ENCODE results near the gene GTF2H4.
"Not testable (repeated sequence)": the region's sequence is repeated elsewhere in the genome, so short reads cannot be mapped to it uniquely, and the experiment has no call there.

The GTF2H4 gene

DNA sequence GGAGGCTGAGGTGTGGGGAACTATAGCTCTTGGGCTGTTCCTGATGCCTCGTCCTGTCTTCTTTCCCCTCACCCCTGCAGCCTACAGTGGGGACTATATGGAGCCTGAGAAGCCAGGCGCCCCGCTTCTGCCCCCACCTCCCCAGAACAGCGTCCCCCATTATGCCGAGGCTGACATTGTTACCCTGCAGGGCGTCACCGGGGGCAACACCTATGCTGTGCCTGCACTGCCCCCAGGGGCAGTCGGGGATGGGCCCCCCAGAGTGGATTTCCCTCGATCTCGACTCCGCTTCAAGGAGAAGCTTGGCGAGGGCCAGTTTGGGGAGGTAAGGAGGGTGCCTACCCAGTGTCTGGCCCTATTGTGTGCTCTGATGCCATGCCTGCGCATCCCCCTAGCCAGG is 11.5 kb upstream of the GTF2H4 start:
- H3K36me3 ChIP-seq (ENCODE audit: control insufficient read depth, insufficient read depth, low read length): peaks cover 69% of the 10 kb centered on the region
- no peak overlapping the region for H3K4me3 ChIP-seq (ENCODE audit: insufficient read depth, low read depth, low read length)
- WGBS, 2 experiments: 91 to 94% methylated on average over 13 of the region's 13 CpGs
- no peak overlapping the region for H3K27ac ChIP-seq (ENCODE audit: insufficient read depth, low read depth, low read length, poor library complexity, severe bottlenecking)
- H3K9me3 ChIP-seq (ENCODE audit: control insufficient read depth, low read length): no peaks in the 10 kb centered on the region
- no peaks in the 10 kb centered on the region for H3K27me3 ChIP-seq (ENCODE audit: control insufficient read depth, insufficient read depth, low read length, poor library complexity, severe bottlenecking)
- peaks cover 10% of the 10 kb centered on the region for H3K4me1 ChIP-seq (ENCODE audit: control insufficient read depth, insufficient read depth, low read length)

DNA sequence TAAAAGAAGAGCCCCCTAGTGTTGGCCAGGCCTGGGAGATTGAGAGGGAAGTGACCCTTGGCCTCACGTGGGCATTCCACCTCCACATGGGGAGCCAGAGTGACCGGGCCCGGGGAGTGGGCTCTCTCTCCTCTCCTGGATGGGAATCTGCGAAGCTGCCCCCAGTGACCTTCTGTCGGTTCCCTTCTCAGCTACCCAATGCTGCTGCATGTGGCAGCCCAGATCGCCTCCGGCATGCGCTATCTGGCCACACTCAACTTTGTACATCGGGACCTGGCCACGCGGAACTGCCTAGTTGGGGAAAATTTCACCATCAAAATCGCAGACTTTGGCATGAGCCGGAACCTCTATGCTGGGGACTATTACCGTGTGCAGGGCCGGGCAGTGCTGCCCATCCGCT is 10.1 kb upstream of the GTF2H4 start:
- Histone ChIP-seq H3K4me3 (ENCODE audit: insufficient read depth, low read depth, low read length) (no peak overlapping the region), H3K4me1 (ENCODE audit: control insufficient read depth, insufficient read depth, low read length) (peaks cover 4% of the 10 kb centered on the region), H3K27me3 (ENCODE audit: control insufficient read depth, insufficient read depth, low read length, poor library complexity, severe bottlenecking) (no peaks in the 10 kb centered on the region), H3K9me3 (ENCODE audit: control insufficient read depth, low read length) (no peaks in the 10 kb centered on the region), H3K36me3 (ENCODE audit: control insufficient read depth, insufficient read depth, low read length) (peaks cover 57% of the 10 kb centered on the region), H3K27ac (ENCODE audit: insufficient read depth, low read depth, low read length, poor library complexity, severe bottlenecking) (no peak overlapping the region)
- WGBS, 2 experiments: 90 to 91% methylated on average over 16 of the region's 16 CpGs

DNA sequence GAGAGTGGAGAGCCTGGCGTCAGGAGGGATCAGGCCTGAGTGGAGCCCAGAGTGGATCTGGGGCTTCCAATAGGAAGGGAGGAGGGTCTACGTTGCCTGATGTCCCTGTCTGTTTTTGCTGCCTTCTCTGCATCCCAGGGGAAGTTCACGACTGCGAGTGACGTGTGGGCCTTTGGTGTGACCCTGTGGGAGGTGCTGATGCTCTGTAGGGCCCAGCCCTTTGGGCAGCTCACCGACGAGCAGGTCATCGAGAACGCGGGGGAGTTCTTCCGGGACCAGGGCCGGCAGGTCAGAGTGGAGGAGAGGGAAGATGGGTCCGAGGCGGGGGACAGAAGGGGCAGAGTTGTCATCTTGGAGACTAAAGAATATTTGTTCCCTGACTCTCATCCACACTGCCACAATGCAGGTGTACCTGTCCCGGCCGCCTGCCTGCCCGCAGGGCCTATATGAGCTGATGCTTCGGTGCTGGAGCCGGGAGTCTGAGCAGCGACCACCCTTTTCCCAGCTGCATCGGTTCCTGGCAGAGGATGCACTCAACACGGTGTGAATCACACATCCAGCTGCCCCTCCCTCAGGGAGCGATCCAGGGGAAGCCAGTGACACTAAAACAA is 9.2 kb upstream of the GTF2H4 start:
- 93% methylated on average over 23 of the region's 23 CpGs for WGBS, 2 experiments

DNA sequence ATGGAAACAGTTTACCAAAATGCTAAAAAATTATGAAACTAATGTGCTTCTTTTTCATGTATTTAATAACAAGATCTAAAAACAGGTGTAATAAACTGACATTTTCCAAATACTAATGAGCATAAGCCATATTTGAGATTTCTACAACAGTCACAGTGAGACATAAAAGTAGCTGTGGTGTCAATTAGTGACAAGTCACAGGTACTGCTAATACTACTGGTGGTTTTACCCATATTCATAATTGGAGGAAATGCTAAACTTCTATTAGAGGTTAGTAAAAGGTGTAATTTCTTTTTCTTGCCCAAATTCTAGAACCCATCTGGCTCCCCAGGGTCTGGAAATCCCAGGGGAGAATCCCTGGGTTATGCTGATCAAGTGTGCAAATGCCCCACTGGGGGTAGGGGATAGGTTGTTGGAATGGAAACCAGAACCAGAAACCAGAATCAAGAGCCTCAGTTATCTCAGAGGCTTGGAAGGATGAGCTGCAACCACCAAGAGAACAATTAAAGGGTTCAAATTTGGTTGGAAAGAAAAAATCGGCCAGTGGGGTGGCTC is 7.1 kb upstream of the GTF2H4 start:
- WGBS, 2 experiments: 92 to 94% methylated on average over 1 of the region's 1 CpG
- Histone ChIP-seq H3K27ac (ENCODE audit: insufficient read depth, low read depth, low read length, poor library complexity, severe bottlenecking) (no peak overlapping the region), H3K4me3 (ENCODE audit: insufficient read depth, low read depth, low read length) (no peak overlapping the region), H3K27me3 (ENCODE audit: control insufficient read depth, insufficient read depth, low read length, poor library complexity, severe bottlenecking) (no peaks in the 10 kb centered on the region), H3K4me1 (ENCODE audit: control insufficient read depth, insufficient read depth, low read length) (peaks cover 2% of the 10 kb centered on the region), H3K36me3 (ENCODE audit: control insufficient read depth, insufficient read depth, low read length) (peaks cover 29% of the 10 kb centered on the region), H3K9me3 (ENCODE audit: control insufficient read depth, low read length) (no peaks in the 10 kb centered on the region)

More for the DNA sequence above, 9.2 kb upstream of the GTF2H4 start:
- Histone ChIP-seq H3K9me3 (ENCODE audit: control insufficient read depth, low read length) (no peaks in the 10 kb centered on the region), H3K27me3 (ENCODE audit: control insufficient read depth, insufficient read depth, low read length, poor library complexity, severe bottlenecking) (no peaks in the 10 kb centered on the region), H3K4me3 (ENCODE audit: insufficient read depth, low read depth, low read length) (no peak overlapping the region), H3K4me1 (ENCODE audit: control insufficient read depth, insufficient read depth, low read length) (peaks cover 4% of the 10 kb centered on the region), H3K36me3 (ENCODE audit: control insufficient read depth, insufficient read depth, low read length) (peaks cover 47% of the 10 kb centered on the region), H3K27ac (ENCODE audit: insufficient read depth, low read depth, low read length, poor library complexity, severe bottlenecking) (no peak overlapping the region)

DNA sequence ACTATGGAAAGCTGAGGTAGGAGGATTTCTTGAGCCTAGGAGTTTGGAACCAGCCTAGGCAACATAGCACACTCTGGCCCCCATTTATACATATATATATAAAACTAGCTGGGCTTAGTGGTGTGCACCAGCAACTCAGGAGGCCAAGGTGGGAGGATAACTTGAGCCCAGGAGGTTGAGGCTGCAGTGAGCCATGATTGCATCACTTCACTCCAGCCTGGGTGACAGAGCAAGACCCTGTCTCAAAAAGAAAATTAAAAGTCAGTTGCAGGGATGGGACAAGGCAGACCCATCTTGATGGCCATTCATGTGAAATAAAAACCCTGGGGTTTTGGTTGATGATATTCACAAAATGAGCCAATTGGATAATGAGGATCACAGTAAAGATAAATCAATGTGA is 6.6 kb upstream of the GTF2H4 start:
- Histone ChIP-seq H3K9me3 (ENCODE audit: control insufficient read depth, low read length) (no peaks in the 10 kb centered on the region), H3K4me1 (ENCODE audit: control insufficient read depth, insufficient read depth, low read length) (peaks cover 4% of the 10 kb centered on the region), H3K27ac (ENCODE audit: insufficient read depth, low read depth, low read length, poor library complexity, severe bottlenecking) (no peak overlapping the region), H3K27me3 (ENCODE audit: control insufficient read depth, insufficient read depth, low read length, poor library complexity, severe bottlenecking) (no peaks in the 10 kb centered on the region), H3K36me3 (ENCODE audit: control insufficient read depth, insufficient read depth, low read length) (peaks cover 25% of the 10 kb centered on the region), H3K4me3 (ENCODE audit: insufficient read depth, low read depth, low read length) (no peak overlapping the region)

DNA sequence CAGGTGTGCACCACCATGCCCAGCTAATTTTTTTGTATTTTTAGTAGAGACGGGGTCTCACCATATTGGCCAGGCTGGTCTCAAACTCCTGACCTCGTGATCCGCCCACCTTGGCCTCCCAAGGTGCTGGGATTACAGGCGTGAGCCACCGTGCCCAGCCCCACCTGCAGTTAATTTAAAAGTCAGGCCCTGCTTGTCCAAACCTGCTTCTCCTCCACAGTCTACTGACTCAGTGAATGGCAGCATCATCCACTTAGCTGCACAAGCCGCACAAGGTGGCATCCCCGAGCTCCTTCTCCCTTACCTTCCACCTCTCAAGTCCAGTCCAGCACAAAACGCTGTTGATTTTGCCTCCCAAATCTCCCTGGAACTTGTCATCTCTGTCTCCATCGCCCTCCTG is 5.8 kb upstream of the GTF2H4 start:
- peaks cover 19% of the 10 kb centered on the region for H3K36me3 ChIP-seq (ENCODE audit: control insufficient read depth, insufficient read depth, low read length)
- H3K27me3 ChIP-seq (ENCODE audit: control insufficient read depth, insufficient read depth, low read length, poor library complexity, severe bottlenecking); H3K4me1 ChIP-seq (ENCODE audit: control insufficient read depth, insufficient read depth, low read length); H3K4me3 ChIP-seq (ENCODE audit: insufficient read depth, low read depth, low read length); H3K9me3 ChIP-seq (ENCODE audit: control insufficient read depth, low read length); H3K27ac ChIP-seq (ENCODE audit: insufficient read depth, low read depth, low read length, poor library complexity, severe bottlenecking): not testable (repeated sequence)
- 85 to 88% methylated on average over 9 of the region's 9 CpGs for WGBS, 2 experiments

DNA sequence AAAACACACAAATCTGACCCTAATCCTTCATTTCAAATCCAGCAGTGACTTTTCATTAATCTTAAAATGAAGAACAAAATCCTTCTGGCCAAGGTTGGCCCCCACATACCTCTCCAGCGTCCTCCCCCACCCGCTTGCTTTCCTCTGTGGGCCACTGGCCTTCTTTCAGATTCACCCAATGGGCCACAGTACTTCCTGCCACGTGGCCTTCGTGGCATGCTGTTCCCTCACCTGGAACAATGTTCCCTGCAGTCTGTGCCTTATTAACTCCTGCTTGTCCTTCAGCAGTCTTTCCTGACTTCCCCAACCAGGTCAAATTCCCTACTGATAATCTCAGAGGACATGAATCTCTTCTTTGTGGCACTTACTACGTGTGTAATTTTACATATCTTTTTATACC is 5.3 kb upstream of the GTF2H4 start:
- peaks cover 4% of the 10 kb centered on the region for H3K4me1 ChIP-seq (ENCODE audit: control insufficient read depth, insufficient read depth, low read length)
- peaks cover 17% of the 10 kb centered on the region for H3K36me3 ChIP-seq (ENCODE audit: control insufficient read depth, insufficient read depth, low read length)
- H3K27me3 ChIP-seq (ENCODE audit: control insufficient read depth, insufficient read depth, low read length, poor library complexity, severe bottlenecking): no peaks in the 10 kb centered on the region
- H3K9me3 ChIP-seq (ENCODE audit: control insufficient read depth, low read length): no peaks in the 10 kb centered on the region
- H3K27ac ChIP-seq (ENCODE audit: insufficient read depth, low read depth, low read length, poor library complexity, severe bottlenecking): no peak overlapping the region
- WGBS, 2 experiments: 69 to 73% methylated on average over 5 of the region's 5 CpGs
- no peak overlapping the region for H3K4me3 ChIP-seq (ENCODE audit: insufficient read depth, low read depth, low read length)

DNA sequence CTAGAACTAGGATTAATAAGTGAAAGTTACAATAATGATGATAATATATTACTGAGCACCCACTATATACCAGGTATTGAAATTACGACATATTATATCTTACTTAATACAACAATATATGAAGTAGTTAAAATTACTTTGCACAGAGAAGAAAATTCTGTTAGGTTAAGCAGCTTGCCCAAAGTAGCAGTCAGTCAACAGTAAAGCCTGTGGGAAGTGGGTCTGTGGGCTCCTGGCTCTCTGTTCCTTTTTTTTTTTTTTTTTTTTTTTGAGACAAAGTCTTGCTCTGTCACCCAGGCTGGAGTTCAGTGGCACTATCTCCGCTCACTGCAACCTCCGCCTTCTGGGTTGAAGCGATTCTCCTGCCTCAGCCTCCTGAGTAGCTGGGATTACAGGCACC is 4.8 kb upstream of the GTF2H4 start:
- 94 to 98% methylated on average over 3 of the region's 4 CpGs for WGBS, 2 experiments
- Histone ChIP-seq H3K27me3 (ENCODE audit: control insufficient read depth, insufficient read depth, low read length, poor library complexity, severe bottlenecking) (no peaks in the 10 kb centered on the region), H3K27ac (ENCODE audit: insufficient read depth, low read depth, low read length, poor library complexity, severe bottlenecking) (no peak overlapping the region)

DNA sequence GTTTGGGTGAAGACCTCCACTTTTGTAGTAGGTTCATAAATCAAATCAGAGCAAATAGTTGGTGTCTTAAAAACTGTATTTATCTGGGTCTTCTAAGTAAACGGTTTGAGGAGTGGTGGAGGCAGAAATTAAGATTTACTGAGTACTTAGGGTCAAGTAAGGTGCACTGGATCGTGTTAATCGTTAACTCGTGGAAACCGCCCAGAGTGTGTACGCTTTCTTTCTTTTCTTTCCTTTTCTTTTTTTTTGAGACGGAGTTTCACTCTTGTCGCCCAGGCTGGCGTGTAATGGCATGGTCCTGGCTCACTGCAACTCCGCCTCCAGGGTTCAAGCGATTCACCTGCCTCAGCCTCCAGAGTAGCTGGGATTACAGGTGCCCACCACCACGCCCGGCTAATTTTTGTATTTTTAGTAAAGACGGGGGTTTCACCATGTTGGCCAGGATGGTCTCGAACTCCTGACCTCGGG is 683 bp upstream of the GTF2H4 start:
- not testable (repeated sequence) for H3K36me3 ChIP-seq (ENCODE audit: control insufficient read depth, insufficient read depth, low read length); H3K27ac ChIP-seq (ENCODE audit: insufficient read depth, low read depth, low read length, poor library complexity, severe bottlenecking); H3K27me3 ChIP-seq (ENCODE audit: control insufficient read depth, insufficient read depth, low read length, poor library complexity, severe bottlenecking); H3K9me3 ChIP-seq (ENCODE audit: control insufficient read depth, low read length)
- Histone ChIP-seq H3K4me1 (ENCODE audit: control insufficient read depth, insufficient read depth, low read length) (peaks cover 12% of the 10 kb centered on the region), H3K4me3 (ENCODE audit: insufficient read depth, low read depth, low read length) (peak overlapping the region; percentile 95)
- WGBS, 2 experiments: 67 to 71% methylated on average over 16 of the region's 16 CpGs

More for the DNA sequence above, 4.8 kb upstream of the GTF2H4 start:
- Histone ChIP-seq H3K4me3 (ENCODE audit: insufficient read depth, low read depth, low read length) (no peak overlapping the region), H3K36me3 (ENCODE audit: control insufficient read depth, insufficient read depth, low read length) (peaks cover 12% of the 10 kb centered on the region), H3K4me1 (ENCODE audit: control insufficient read depth, insufficient read depth, low read length) (peaks cover 4% of the 10 kb centered on the region), H3K9me3 (ENCODE audit: control insufficient read depth, low read length) (no peaks in the 10 kb centered on the region)

DNA sequence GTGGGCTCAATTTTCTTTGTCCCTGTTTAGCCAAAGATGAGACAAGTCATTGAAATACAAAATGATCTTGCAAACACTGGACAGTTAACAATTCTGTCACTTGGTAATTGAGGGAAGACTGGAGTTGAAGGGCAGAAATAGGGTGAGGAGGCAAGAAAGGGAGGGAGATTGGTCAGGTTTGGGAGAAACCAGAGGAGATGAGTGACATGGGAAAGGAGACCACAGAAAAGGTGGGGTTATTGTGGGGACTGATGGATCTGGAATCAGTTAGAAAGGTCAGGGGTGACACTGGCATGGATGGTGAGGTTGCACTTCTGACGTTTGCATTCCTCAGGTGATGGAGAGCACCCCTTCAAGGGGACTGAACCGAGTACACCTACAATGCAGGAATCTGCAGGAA is 693 bp downstream of the GTF2H4 start:
- WGBS, 2 experiments: 54 to 61% methylated on average over 2 of the region's 2 CpGs

More for the DNA sequence above, 693 bp downstream of the GTF2H4 start:
- Histone ChIP-seq H3K27me3 (ENCODE audit: control insufficient read depth, insufficient read depth, low read length, poor library complexity, severe bottlenecking) (no peaks in the 10 kb centered on the region), H3K4me1 (ENCODE audit: control insufficient read depth, insufficient read depth, low read length) (peaks cover 12% of the 10 kb centered on the region), H3K36me3 (ENCODE audit: control insufficient read depth, insufficient read depth, low read length) (peaks cover 10% of the 10 kb centered on the region), H3K27ac (ENCODE audit: insufficient read depth, low read depth, low read length, poor library complexity, severe bottlenecking) (no peak overlapping the region), H3K4me3 (ENCODE audit: insufficient read depth, low read depth, low read length) (peak overlapping the region; percentile 95), H3K9me3 (ENCODE audit: control insufficient read depth, low read length) (no peaks in the 10 kb centered on the region)

Measured in ectodermal cell (in vitro differentiated cells).